K562 (cell line): Measurements from ENCODE around the gene NUP50. TPM values are rescaled to one million over a fixed set of nuclear protein-coding genes. Genes with fewer than 3 reads are reported as not detected.
"Not testable (repeated sequence)": the region's sequence is repeated elsewhere in the genome, so short reads cannot be mapped to it uniquely, and the experiment has no call there.

Source experiments
- ATAC-seq: fragments of 200-7000 bp; cut with Tn5 transposase; 3 replicates; pipeline ENCODE4 v1.9.1; 2020; ENCODE audit warnings: moderate library complexity
- BruUV-seq: library from RNA; stranded (reverse); fragments of 400-500 nt; replicated peaks from 2 replicates; lab custom pipeline; 2021; lab: Mats Ljungman, UMichigan
- CTCF ChIA-PET: fragments of 300-600 bp; formaldehyde crosslinking; extraction: SDS; loops from one replicate; lab custom pipeline; 2021; ENCODE audit warnings: low intra/inter-chr PET ratio; lab: Yijun Ruan, JAX
- POLR2A ChIA-PET: fragments of 300-600, 350-650 bp; sonication (Branson Sonifier 250); formaldehyde crosslinking; extraction: SDS; loops from one replicate; lab custom pipeline; 2021; ENCODE audit warnings: antibody characterized with exemption, inconsistent platforms; lab: Yijun Ruan, JAX
- DNase-seq, 4 experiments: peaks; one replicate each; pipeline versions ENCODE4 v3.0.0 to v3.0.0-alpha.2; 2011 to 2018; ENCODE audit warnings: low spot score in 3 of 4, mixed read lengths in 3 of 4; ENCODE audit errors: extremely low read depth in 1 of 4
- FAIRE-seq: peaks from 2 replicates; lab custom pipeline; 2011; peaks lifted over from hg19 to GRCh38; lab: Jason Lieb, UNC
- H2AFZ ChIP-seq: 2 replicates; pipeline ENCODE4 v1.6.0; 2011; ENCODE audit warnings: low read depth, low read length, control low read depth, inconsistent platforms
- H3K27ac ChIP-seq: fragments of 200-600 bp; 3 replicates; pipeline ENCODE4 v1.8.0; 2011; ENCODE audit warnings: low read depth, mild to moderate bottlenecking, control low read depth, inconsistent platforms, low read length, moderate library complexity, mixed read lengths; ENCODE audit errors: extremely low read depth
- H3K27me3 ChIP-seq, 2 experiments: fragments of 300-600 bp in 1 of 2; 2 replicates in 1 of 2; 3 replicates in 1 of 2; pipeline versions ENCODE4 v1.6.0 to v1.8.0; 2011; ENCODE audit warnings: inconsistent platforms in 2 of 2, low read length in 2 of 2, mild to moderate bottlenecking in 1 of 2, mixed read lengths in 1 of 2, moderate library complexity in 1 of 2; ENCODE audit not compliant: control insufficient read depth in 2 of 2, insufficient read depth in 2 of 2
- H3K36me3 ChIP-seq: fragments of 300-600 bp; 3 replicates; pipeline ENCODE4 v1.8.0; 2011; ENCODE audit warnings: mild to moderate bottlenecking, low read length, inconsistent platforms; ENCODE audit not compliant: control insufficient read depth, insufficient read depth
- H3K4me1 ChIP-seq, 2 experiments: fragments of 200-600 bp in 1 of 2; replicated peaks in 1 of 2; 2 replicates in 1 of 2; 3 replicates in 1 of 2; pipeline versions ENCODE4 v1.5.1 to v1.8.0; 2011; ENCODE audit warnings: inconsistent platforms in 2 of 2, low read length in 2 of 2, mild to moderate bottlenecking in 1 of 2, mixed read lengths in 1 of 2, moderate library complexity in 1 of 2; ENCODE audit not compliant: control insufficient read depth in 2 of 2, insufficient read depth in 2 of 2
- H3K4me2 ChIP-seq: 2 replicates; pipeline ENCODE4 v1.6.1; 2011; ENCODE audit warnings: low read length, control low read depth, inconsistent platforms, mixed read lengths; ENCODE audit not compliant: insufficient read depth
- H3K4me3 ChIP-seq: fragments of 200-600 bp; sonication (generic), shearing (Covaris generic); 2 replicates; pipeline ENCODE4 v1.5.1; 2016; ENCODE audit warnings: control low read depth, inconsistent platforms
- H3K79me2 ChIP-seq: fragments of 200-600 bp; 3 replicates; pipeline ENCODE4 v1.8.0; 2011; ENCODE audit warnings: low read length, inconsistent platforms; ENCODE audit not compliant: control insufficient read depth, insufficient read depth
- H3K9ac ChIP-seq, 2 experiments: 2 replicates each; pipeline versions ENCODE4 v1.6.0 to v1.6.1; 2011; ENCODE audit warnings: low read depth in 2 of 2, low read length in 2 of 2, control low read depth in 1 of 2, inconsistent platforms in 1 of 2, mild to moderate bottlenecking in 1 of 2, mixed read lengths in 1 of 2; ENCODE audit not compliant: insufficient read depth in 1 of 2
- H3K9me1 ChIP-seq: one replicate; pipeline ENCODE4 v1.6.0; 2011; ENCODE audit warnings: inconsistent platforms, mild to moderate bottlenecking, low read length, moderate library complexity; ENCODE audit not compliant: control insufficient read depth, insufficient read depth
- H3K9me3 ChIP-seq: replicated peaks from 2 replicates; pipeline ENCODE4 v1.5.1; 2011; ENCODE audit warnings: low read depth, low read length, inconsistent platforms; ENCODE audit not compliant: control insufficient read depth, insufficient read depth
- H4K20me1 ChIP-seq: replicated peaks from 2 replicates; pipeline ENCODE4 v1.6.1; 2011; ENCODE audit warnings: low read length, inconsistent platforms, mixed read lengths; ENCODE audit not compliant: control insufficient read depth, insufficient read depth
- CCNT2 ChIP-seq: IDR thresholded peaks from 2 replicates; pipeline ENCODE4 v1.6.1; 2011; ENCODE audit warnings: borderline replicate concordance, low read depth, mild to moderate bottlenecking, moderate library complexity, mixed read lengths, low read length; ENCODE audit not compliant: insufficient read length; ENCODE audit errors: extremely low read depth
- CEBPZ ChIP-seq: fragments of 150-350 bp; IDR thresholded peaks from 2 replicates; pipeline ENCODE4 v1.6.1; 2014; ENCODE audit warnings: low read depth, mild to moderate bottlenecking, low read length, borderline replicate concordance
- ELK3 ChIP-seq: fragments of 450-650 bp; formaldehyde crosslinking; IDR thresholded peaks from 2 replicates; pipeline ENCODE4 v1.4.0; 2020; ENCODE audit warnings: mild to moderate bottlenecking
- HEY1 ChIP-seq: fragments of 250-450 bp; sonication (Bioruptor Pico); IDR thresholded peaks from 2 replicates; pipeline ENCODE4 v1.5.0; 2020; ENCODE audit warnings: mild to moderate bottlenecking, moderate library complexity, borderline replicate concordance
- TRIM24 ChIP-seq, 2 experiments: fragments of 450-650 bp; IDR thresholded peaks; 2 replicates each; pipeline ENCODE4 v1.6.1; 2016
- ZBTB33 ChIP-seq: sonication (generic); formaldehyde crosslinking; IDR thresholded peaks from 2 replicates; pipeline ENCODE4 v1.8.1; 2023; ENCODE audit warnings: mild to moderate bottlenecking, missing genetic modification reagents
- ZNF75A ChIP-seq: fragments of 450-650 bp; formaldehyde crosslinking; IDR thresholded peaks from 2 replicates; pipeline ENCODE4 v1.4.0; 2020; ENCODE audit warnings: mild to moderate bottlenecking
- WGBS: fragments of 100-300 bp; shearing (Covaris generic); methylation state at CpG from one replicate; pipeline ENCODE4 v1.1.6; 2016; ENCODE audit warnings: low coverage, mixed read lengths; ENCODE audit not compliant: insufficient coverage; ENCODE audit errors: missing lambda C conversion rate; 5-methylcytosine and 5-hydroxymethylcytosine counted together
- in situ Hi-C: fragments of 300-500 bp; cut with MboI; formaldehyde crosslinking; loops from 4 replicates; pipeline ENCODE4 v1.15.0; 2018; ENCODE audit warnings: inconsistent platforms, mixed read lengths
- intact Hi-C: fragments of 100-400 bp; cut with micrococcal nuclease; formaldehyde crosslinking; loops from 2 replicates; pipeline ENCODE4 v1.14.2; 2022
- polyA plus RNA-seq, 8 experiments: library from polyadenylated mRNA; depleted of rRNA in 4 of 8; stranded (reverse) in 5 of 8; unstranded in 3 of 8; fragments of >200 nt; fragmentation: Nextera tagmentation in 2 of 8; fragmentation: Illumina TruSeq in 1 of 8; extraction: Ambion mirVana in 2 of 8; extraction: Trizol in 1 of 8; gene quantifications; 2 replicates each; pipeline versions ENCODE4 v1.2.1 to v1.2.3, GENCODE V29; 2011 to 2014; ENCODE audit warnings: inconsistent platforms in 1 of 8, missing spikeins in 1 of 8
- total RNA-seq, 7 experiments: library from RNA; depleted of rRNA in 6 of 7; stranded (reverse); fragments of >200 nt in 6 of 7; fragmentation: Illumina TruSeq in 2 of 7; extraction: Trizol in 2 of 7; gene quantifications; 2 replicates each; pipeline versions ENCODE4 v1.2.1 to v1.2.3, GENCODE V29; 2011 to 2021; ENCODE audit warnings: low replicate concordance in 1 of 7

Gene NUP50
- total and polyA plus RNA-seq, 9 of the 15 experiments (the other 6 are each of a cell fraction or from before 2014, with no cell fraction given): 23.8 to 83.7 (median 55.3) TPM

- TF ChIP-seq CEBPZ: no peak
- TF ChIP-seq ELK3 (CRISPR knock-in tag): no peak
- TF ChIP-seq ZBTB33 (CRISPR knock-in tag): no peak
- TF ChIP-seq TRIM24 (IDR thresholded peaks at IDR 0.05): no peak
- no peak for TF ChIP-seq HEY1 (CRISPR knock-in tag)
- TF ChIP-seq CCNT2: no peak
- no peak for TF ChIP-seq ZNF75A
Measured at GRCh38 chr22:45190202-45190872, 26.6 kb downstream of the NUP50 start (continued).

GRCh38 chr22:45191746-45192145 is 28.0 kb downstream of the NUP50 start:
- H3K4me3 ChIP-seq, H2AFZ ChIP-seq, H3K36me3 ChIP-seq, H3K9ac ChIP-seq, DNase-seq, BruUV-seq, ATAC-seq, H3K27me3 ChIP-seq, FAIRE-seq, H3K9me3 ChIP-seq, H4K20me1 ChIP-seq, H3K79me2 ChIP-seq, H3K9me1 ChIP-seq, intact Hi-C loops, H3K4me2 ChIP-seq, H3K27ac ChIP-seq: not testable (repeated sequence)
- POLR2A ChIA-PET: interaction anchor here (1.0 to 1.2 kb wide), 2 partner anchors 8 to 18 kb away, joined by 3 to 4 read pairs; no protein-coding TSS in a partner anchor
- 97% methylated on average over 6 of the region's 9 CpGs for WGBS
- CTCF ChIA-PET: interaction anchor here (0.7 kb wide), 1 partner anchor 18 kb away, joined by 3 read pairs; no protein-coding TSS in a partner anchor
- H3K4me1 ChIP-seq: peaks cover 6 to 13% of the 10 kb centered on the region in 2 experiments; a peak in 4 of 5 replicates
- in situ Hi-C loops: loop anchor here (10.0 kb wide), 2 partner anchors 77 to 1513 kb away; no protein-coding TSS in a partner anchor
